ENCODE data around the gene STIP1.

Gene STIP1

GRCh38 chr11:64251753-64252002 is 65.7 kb downstream of the STIP1 start:
- no peak for DNase-seq (ENCODE audit: low read depth)
- H3K4me3 ChIP-seq (ENCODE audit: low read depth, low read length) = peak overlapping the region; percentile 73
- no peak for TF ChIP-seq CTCF (IDR thresholded peaks at IDR 0.05; ENCODE audit: low read depth, low read length, missing control alignments)

- no peak for DNase-seq (ENCODE audit: low read depth)
- TF ChIP-seq CTCF (IDR thresholded peaks at IDR 0.05; ENCODE audit: low read depth, low read length, missing control alignments) = peak; percentile 50
- H3K4me3 ChIP-seq (ENCODE audit: low read depth, low read length) = peak overlapping the region; percentile 73
Measured at GRCh38 chr11:64252003-64252872, 66.3 kb downstream of the STIP1 start.

GRCh38 chr11:64253043-64253442 is 67.1 kb downstream of the STIP1 start:
- H3K4me3 ChIP-seq (ENCODE audit: low read depth, low read length) = no peak overlapping the region
- DNase-seq (ENCODE audit: low read depth) = no peak
- TF ChIP-seq CTCF (IDR thresholded peaks at IDR 0.05; ENCODE audit: low read depth, low read length, missing control alignments) = no peak

GRCh38 chr11:64253481-64253880 is 67.5 kb downstream of the STIP1 start:
- no peak for TF ChIP-seq CTCF (IDR thresholded peaks at IDR 0.05; ENCODE audit: low read depth, low read length, missing control alignments)
- no peak for DNase-seq (ENCODE audit: low read depth)
- no peak overlapping the region for H3K4me3 ChIP-seq (ENCODE audit: low read depth, low read length)
